GM12801 (cell line): ENCODE measurements around the gene MYO7B.
A peak's percentile ranks its signal among the peaks of the same experiment; 100 is the strongest.

Experiments used
- TF ChIP-seq, protein P1 (sequence below): IDR thresholded peaks from one replicate; pipeline ENCODE4 v1.5.1; 2011; ENCODE audit warnings: control low read depth; ENCODE audit not compliant: insufficient read length; ENCODE audit errors: extremely low read depth

Gene MYO7B

DNA sequence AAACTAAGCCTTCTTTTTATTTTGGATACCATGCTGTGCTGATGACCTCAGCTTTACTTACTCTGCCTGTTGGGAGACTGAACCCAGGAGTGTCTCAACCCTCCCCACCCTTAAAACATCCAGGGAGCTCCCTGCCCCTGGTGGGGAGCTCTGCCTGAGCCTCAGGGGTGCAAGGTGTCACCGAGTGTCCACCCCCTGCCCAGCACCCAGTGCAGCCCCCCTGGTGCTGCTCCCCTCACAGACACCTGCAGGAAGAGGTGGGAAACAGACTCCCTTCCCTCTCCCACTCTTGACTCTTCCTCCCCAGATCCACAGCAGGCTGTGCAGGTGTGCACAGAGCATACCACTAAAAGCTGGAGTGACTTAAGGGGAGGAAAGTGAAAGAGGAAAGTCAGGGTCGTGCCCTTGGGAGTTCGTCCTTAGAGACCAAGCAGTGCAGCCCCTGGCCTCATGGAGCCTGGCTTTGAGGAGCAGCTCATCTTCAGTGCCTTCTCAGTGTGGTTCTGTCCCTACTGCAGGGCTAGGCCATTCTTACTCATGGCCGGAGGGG is 51.3 kb downstream of the MYO7B start:
- TF ChIP-seq, protein P1, sequence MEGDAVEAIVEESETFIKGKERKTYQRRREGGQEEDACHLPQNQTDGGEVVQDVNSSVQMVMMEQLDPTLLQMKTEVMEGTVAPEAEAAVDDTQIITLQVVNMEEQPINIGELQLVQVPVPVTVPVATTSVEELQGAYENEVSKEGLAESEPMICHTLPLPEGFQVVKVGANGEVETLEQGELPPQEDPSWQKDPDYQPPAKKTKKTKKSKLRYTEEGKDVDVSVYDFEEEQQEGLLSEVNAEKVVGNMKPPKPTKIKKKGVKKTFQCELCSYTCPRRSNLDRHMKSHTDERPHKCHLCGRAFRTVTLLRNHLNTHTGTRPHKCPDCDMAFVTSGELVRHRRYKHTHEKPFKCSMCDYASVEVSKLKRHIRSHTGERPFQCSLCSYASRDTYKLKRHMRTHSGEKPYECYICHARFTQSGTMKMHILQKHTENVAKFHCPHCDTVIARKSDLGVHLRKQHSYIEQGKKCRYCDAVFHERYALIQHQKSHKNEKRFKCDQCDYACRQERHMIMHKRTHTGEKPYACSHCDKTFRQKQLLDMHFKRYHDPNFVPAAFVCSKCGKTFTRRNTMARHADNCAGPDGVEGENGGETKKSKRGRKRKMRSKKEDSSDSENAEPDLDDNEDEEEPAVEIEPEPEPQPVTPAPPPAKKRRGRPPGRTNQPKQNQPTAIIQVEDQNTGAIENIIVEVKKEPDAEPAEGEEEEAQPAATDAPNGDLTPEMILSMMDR, result no peak

DNA sequence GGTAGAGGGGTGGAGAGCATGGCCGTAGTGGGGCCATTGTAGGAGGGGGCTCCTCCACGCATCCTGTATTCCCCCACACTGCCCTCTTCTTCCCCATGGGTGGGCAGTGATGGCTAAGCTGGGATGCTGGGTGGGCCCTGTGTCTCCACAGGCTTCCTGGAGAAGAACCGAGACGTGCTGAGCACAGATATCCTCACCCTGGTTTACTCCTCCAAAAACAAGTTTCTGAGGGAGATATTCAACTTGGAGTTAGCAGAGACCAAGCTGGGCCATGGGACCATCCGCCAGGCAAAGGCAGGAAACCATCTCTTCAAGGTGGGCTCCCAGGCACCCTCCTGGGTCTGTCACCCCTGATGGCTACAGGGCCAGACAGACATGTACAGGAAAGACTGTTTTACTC is 52.8 kb downstream of the MYO7B start:
- TF ChIP-seq, protein P1, result no peak

- TF ChIP-seq, protein P1, result no peak
These were observed 53.9 kb downstream of the MYO7B start for GRCh38 chr2:127589358-127589757.

DNA sequence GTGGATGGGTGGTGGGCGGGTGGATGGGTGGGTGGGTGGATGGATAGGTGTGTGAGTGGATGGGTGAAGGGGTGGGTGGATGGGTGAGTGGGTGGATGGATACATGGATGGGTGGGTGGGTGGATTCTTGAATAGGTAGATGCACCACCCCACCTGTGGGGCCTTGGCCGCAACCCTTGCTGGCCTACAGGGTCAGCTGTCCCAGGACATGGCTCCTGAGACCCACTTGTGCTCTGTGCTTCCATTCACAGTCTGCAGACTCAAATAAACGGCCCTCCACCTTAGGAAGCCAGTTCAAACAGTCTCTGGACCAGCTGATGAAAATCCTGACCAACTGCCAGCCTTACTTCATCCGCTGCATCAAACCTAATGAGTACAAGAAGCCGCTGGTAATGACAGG is 54.4 kb downstream of the MYO7B start:
- TF ChIP-seq, protein P1, result no peak

DNA sequence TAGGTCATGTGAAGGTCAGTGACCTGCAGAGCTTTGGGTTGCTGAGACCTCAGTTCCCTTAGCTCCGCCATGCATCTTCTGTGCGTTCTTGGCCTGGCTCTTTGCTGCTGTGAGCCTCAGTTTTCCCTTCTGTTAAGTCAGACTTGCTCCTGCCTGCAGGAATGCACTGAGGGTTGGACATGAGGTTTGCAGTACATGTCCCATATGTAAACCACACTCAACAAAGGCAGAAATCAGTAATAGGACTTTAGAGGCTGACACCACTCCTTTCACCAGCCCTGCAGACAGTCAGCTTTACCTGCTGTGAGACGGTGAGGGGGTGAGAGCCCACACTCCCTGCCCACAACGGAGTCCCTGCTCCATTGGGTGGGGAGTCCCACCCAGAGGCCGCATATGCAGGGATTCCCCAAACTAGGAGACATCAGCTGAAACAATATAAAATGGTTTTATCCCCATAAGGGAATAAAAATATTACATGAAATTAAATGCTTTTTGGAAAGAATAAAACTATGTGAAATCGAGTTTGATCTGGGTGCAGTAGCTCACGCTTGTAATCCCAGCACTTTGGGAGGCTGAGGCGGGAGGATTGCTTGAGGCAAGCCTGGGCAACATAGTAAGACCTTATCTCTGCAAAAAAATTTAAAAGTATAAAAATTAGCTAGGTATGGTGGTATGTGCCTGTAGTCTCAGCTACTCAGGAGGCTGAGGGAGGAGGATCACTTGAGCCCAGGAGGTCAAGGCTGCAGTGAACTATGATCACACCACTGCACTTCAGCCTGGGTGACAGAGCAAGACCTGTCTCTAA is 55.1 kb downstream of the MYO7B start:
- TF ChIP-seq, protein P1, result no peak

DNA sequence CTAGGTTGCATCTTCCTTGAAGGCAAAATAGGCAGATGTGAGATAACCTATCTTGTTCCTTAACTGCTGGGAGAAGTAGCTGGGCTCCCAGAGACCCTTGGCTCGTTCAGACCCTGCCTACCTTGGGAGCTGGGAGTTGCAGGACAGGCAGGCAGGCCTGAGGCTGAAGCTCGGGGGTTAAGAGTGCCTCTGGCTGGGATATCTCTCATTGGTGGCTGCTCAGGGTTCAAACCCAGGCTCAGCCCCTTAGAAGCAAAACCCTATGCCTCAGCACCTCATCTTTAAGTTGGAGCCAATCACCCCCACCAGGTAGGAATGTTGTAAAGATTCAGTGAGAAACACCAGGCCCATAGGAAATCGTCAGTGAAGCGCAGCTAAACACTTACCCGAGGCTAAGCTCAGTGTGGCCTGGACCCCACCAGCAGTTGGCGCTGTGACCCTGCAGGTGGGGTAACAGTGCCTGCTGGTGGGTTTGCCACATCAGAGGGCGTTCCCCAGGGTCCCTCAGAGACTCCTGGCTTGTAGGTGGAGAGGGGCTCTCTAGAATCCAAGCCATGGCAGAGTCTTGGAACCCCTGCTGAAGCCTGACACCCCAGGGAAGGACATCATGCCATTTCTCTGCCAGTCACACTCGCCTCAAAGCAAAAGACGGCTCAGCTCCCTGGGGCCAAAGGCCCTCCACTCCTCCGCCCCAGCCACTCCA is 55.9 kb downstream of the MYO7B start:
- TF ChIP-seq, protein P1, result peak; percentile 78

DNA sequence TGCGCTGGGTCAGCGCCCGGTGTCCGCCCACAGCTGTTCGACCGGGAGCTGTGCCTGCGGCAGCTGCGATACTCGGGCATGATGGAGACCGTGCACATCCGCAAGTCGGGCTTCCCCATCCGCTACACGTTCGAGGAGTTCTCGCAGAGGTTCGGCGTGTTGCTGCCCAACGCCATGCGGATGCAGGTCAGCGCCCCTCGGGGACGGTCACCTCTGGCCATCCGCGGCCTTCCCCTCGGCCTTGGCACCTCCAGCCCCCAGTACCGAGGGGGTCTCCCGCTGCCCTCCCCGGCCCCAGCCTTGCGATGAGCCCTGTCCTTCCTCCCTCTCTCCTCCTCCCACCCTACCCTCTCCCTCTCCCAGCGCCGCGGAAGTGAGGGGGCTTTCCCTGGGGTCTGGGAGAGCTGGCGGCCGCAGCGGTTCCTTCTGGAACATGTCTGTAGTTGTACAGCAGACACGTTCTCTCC is 57.3 kb downstream of the MYO7B start:
- TF ChIP-seq, protein P1, result no peak
